Measurements from ENCODE around the gene SYCP2. TPM values are rescaled to one million over a fixed set of nuclear protein-coding genes. Genes with fewer than 3 reads are reported as not detected.

The SYCP2 gene
- total RNA-seq, 1 experiment from 2014 or later, result 0.70 TPM

GRCh38 chr20:59831916-59832270 lies 101.5 kb downstream of the SYCP2 start:
- Histone ChIP-seq H3K56ac (ENCODE audit: insufficient read length, low read depth, low read length) (no peak overlapping the region), H4K20me1 (ENCODE audit: control insufficient read depth, insufficient read depth, insufficient read length) (no peaks in the 10 kb centered on the region), H3T11ph (ENCODE audit: low read length) (no peak overlapping the region), H2BK120ac (ENCODE audit: low read depth, low read length, poor library complexity, severe bottlenecking) (no peak overlapping the region), H3K27me3 (ENCODE audit: insufficient read depth, low read length) (no peaks in the 10 kb centered on the region), H3K23ac (ENCODE audit: insufficient read length, low read depth, low read length) (no peak overlapping the region), H3K9ac (ENCODE audit: extremely low read depth, insufficient read length, low read length) (no peak overlapping the region), H2BK5ac (ENCODE audit: insufficient read length, low read length) (no peak overlapping the region), H2BK12ac (ENCODE audit: insufficient read length, low read depth, low read length) (no peak overlapping the region), H2AFZ (ENCODE audit: low read length) (no peak overlapping the region), H4K5ac (ENCODE audit: insufficient read length, low read depth, low read length) (no peak overlapping the region), H3K4me1 (ENCODE audit: insufficient read depth, low read length) (no peaks in the 10 kb centered on the region), H3K4ac (ENCODE audit: low read depth, low read length) (no peak overlapping the region), H3K23me2 (ENCODE audit: insufficient read length, low read depth, low read length, poor library complexity, severe bottlenecking) (peaks cover 3% of the 10 kb centered on the region), H3K4me2 (ENCODE audit: insufficient read depth, insufficient read length, low read length) (no peak overlapping the region), H3K79me2 (ENCODE audit: insufficient read depth, low read length) (no peaks in the 10 kb centered on the region), H4K8ac (replicated peaks; ENCODE audit: insufficient read length, low read depth, low read length) (no peak overlapping the region), H2AK5ac (ENCODE audit: insufficient read length, low read length) (no peak overlapping the region), H3K18ac (ENCODE audit: insufficient read length, low read depth, low read length) (no peak overlapping the region), H4K91ac (ENCODE audit: insufficient read length, low read depth, low read length) (no peak overlapping the region), H3K14ac (ENCODE audit: insufficient read depth, low read length) (no peak overlapping the region; the same call in 1 of the 2 replicates), H3K79me1 (ENCODE audit: insufficient read depth, low read depth, low read length, poor library complexity, severe bottlenecking) (no peaks in the 10 kb centered on the region), H3K9me3 (ENCODE audit: control insufficient read depth, low read depth, low read length) (no peaks in the 10 kb centered on the region), H2BK20ac (ENCODE audit: low read depth, low read length, poor library complexity, severe bottlenecking) (no peak overlapping the region), H2BK15ac (ENCODE audit: low read depth, low read length) (no peak overlapping the region), H3K27ac (ENCODE audit: insufficient read length, low read depth, low read length) (no peak overlapping the region)
- TF ChIP-seq CTCF (conservative IDR thresholded peaks at IDR 0.05), result no peak
- DNase-seq, result no peak
- Mint-ChIP-seq H3K36me3 (ENCODE audit: insufficient read depth in 1 of 3, low read depth in 3 of 3) (no peaks in the 10 kb centered on the region), H3K27ac (no peak overlapping the region), H3K4me1 (peaks cover 11 to 14% of the 10 kb centered on the region in 2 experiments), H3K4me3 (no peak overlapping the region), H3K27me3 (ENCODE audit: low read depth) (peaks cover 18% of the 10 kb centered on the region), H3K9me3 (peaks cover 0 to 16% of the 10 kb centered on the region in 2 experiments; a peak in 2 of 5 replicates)
- WGBS (ENCODE audit: extremely low coverage, insufficient read length, low lambda C conversion rate), result no CpG with 5 or more reads among the region's 3 CpGs

Measured in H9 (cell line).